ENCODE measurements around the gene NOVA1.

The NOVA1 gene

GRCh38 chr14:26517771-26518170 lies 80.1 kb downstream of the NOVA1 start:
- H3K4me3 ChIP-seq (ENCODE audit: low read depth, low read length), result no peak overlapping the region
- no peak for DNase-seq (ENCODE audit: low read depth)
- no peak for TF ChIP-seq CTCF (IDR thresholded peaks at IDR 0.05; ENCODE audit: control insufficient read depth, extremely low read depth, insufficient read depth)

- H3K4me3 ChIP-seq (ENCODE audit: low read depth, low read length), result no peak overlapping the region
- no peak for TF ChIP-seq CTCF (IDR thresholded peaks at IDR 0.05; ENCODE audit: control insufficient read depth, extremely low read depth, insufficient read depth)
- DNase-seq (ENCODE audit: low read depth), result no peak
Measured at GRCh38 chr14:26500028-26500427, 97.8 kb downstream of the NOVA1 start.

- no peak for TF ChIP-seq CTCF (IDR thresholded peaks at IDR 0.05; ENCODE audit: control insufficient read depth, extremely low read depth, insufficient read depth)
- H3K4me3 ChIP-seq (ENCODE audit: low read depth, low read length), result no peak overlapping the region
- DNase-seq (ENCODE audit: low read depth), result no peak
Measured at GRCh38 chr14:26499546-26499945, 98.3 kb downstream of the NOVA1 start.

- TF ChIP-seq CTCF (IDR thresholded peaks at IDR 0.05; ENCODE audit: control insufficient read depth, extremely low read depth, insufficient read depth), result no peak
- H3K4me3 ChIP-seq (ENCODE audit: low read depth, low read length), result no peak overlapping the region
- no peak for DNase-seq (ENCODE audit: low read depth)
Measured at GRCh38 chr14:26486922-26487321, 110.9 kb downstream of the NOVA1 start.

GRCh38 chr14:26484562-26484961 lies 113.3 kb downstream of the NOVA1 start:
- no peak for TF ChIP-seq CTCF (IDR thresholded peaks at IDR 0.05; ENCODE audit: control insufficient read depth, extremely low read depth, insufficient read depth)
- DNase-seq (ENCODE audit: low read depth), result no peak
- no peak overlapping the region for H3K4me3 ChIP-seq (ENCODE audit: low read depth, low read length)

GRCh38 chr14:26478967-26479366 lies 118.9 kb downstream of the NOVA1 start:
- no peak for TF ChIP-seq CTCF (IDR thresholded peaks at IDR 0.05; ENCODE audit: control insufficient read depth, extremely low read depth, insufficient read depth)
- H3K4me3 ChIP-seq (ENCODE audit: low read depth, low read length), result no peak overlapping the region
- DNase-seq (ENCODE audit: low read depth), result no peak

- DNase-seq (ENCODE audit: low read depth), result no peak
- no peak for TF ChIP-seq CTCF (IDR thresholded peaks at IDR 0.05; ENCODE audit: control insufficient read depth, extremely low read depth, insufficient read depth)
- H3K4me3 ChIP-seq (ENCODE audit: low read depth, low read length), result no peak overlapping the region
Measured at GRCh38 chr14:26466862-26467261, 131.0 kb downstream of the NOVA1 start.
